Activated naive CD4-positive, alpha-beta T cell treated with anti-CD3 and anti-CD28 coated beads, Interleukin-2, amount 50 U/mL, for 16 hours (primary cell): ENCODE data around the gene HSPB8.

ENCODE experiments used
- DNase-seq: peaks from one replicate; pipeline ENCODE4 v3.0.0-alpha.2; 2020

The HSPB8 gene

GRCh38 chr12:119171291-119171690 is 7.4 kb upstream of the HSPB8 start:
- no peak for DNase-seq

DNA sequence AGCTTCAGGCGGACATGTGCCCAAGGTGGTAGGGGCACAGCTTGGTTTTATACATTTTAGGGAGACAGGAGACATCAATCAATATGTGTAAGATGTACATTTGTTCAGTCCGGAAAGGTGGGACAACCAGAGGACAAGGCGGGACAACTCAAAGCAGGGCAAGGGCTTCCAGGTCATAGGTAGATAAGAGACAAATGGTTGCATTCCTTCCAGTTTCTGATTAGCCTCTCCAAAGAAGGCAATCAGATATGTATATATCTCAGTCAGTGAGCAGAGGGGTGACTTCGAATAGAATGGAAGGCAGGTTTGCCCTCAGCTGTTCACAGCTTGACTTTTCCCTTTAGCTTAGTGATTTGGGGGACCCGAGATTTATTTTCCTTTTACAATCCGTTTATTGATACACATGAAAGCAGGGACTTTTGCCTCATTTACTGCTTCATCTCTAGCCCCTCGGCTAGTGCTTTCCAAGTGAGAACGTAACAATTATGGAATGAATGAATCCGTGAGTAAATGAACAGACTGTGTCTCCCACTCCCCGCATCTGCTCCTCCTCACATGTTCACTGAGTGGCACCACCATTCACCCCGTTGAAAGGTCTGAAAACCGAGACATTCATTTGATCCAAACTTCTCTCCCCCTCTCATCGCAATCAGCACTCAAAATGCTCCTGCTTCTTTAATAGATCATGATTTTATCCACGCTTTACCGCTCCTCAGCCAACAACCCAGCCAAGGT is 6.9 kb upstream of the HSPB8 start:
- DNase-seq, result no peak

GRCh38 chr12:119175081-119175480 is 3.6 kb upstream of the HSPB8 start:
- no peak for DNase-seq

DNA sequence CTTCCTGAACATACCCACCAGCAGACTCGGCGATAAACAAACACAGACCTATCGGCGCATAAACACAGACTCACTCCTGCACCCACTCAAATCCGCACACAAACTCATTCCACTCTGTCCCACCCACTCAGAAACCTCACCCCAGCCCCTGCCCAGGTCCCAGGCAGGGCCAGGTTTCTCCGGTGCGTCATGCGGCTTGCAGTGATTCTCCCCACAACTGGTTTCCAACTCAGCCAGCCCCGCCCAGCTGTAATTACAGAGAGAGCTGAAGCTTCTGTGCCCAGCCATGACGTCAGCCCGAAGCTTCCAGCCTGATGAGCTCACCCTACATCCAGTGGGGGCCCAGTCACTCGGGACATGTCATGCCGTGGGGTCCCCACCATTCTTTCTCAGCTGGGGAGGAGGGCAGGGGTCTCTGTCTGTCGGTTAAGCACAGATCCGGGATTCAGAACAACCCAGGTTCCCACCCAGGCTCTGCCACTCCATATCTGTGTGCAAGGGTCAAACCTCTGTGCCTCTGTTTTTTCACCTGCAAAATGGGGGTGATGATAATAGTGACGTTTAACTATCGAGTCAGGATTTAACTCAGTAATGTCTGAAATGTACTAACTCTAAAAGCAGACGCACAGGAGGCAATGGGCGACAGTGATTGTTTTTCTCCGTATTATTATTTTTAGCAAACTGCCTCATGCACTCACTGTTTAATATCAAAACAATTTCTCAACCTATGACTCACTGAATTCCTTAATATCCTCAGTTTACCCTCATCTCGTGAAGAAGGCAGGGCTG is 2.3 kb upstream of the HSPB8 start:
- DNase-seq, result no peak

- DNase-seq, result no peak
Observed at GRCh38 chr12:119177056-119177325, 1.7 kb upstream of the HSPB8 start.

DNA sequence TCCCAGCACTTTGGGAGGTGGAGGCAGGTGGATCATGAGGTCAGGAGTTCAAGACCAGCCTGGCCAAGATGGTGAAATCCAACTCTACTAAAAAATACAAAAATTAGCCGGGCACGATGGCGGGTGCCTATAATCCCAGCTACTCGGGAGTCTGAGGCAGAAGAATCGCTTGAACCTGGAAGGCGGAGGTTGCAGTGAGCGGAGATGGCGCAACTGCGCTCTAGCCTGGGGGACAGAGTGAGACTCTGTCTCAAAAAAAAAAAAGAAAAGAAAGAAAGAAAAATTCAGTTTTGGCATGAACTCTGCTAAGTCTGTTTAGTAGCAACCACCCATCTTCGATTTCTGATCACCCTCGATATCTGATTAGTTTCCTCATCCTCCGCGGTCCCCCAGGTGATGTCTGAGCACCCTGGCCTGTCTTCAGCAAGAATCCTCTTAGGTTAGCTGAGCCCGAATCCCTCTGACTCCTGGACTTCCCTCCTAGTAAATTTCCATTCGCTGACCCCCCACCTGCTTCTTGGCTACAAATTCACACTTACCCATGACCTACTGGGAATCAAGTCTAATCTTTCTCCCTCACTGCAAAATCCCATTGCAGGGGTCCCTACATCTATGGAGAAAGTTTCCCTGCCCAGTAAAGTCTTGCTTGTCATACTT is 879 bp upstream of the HSPB8 start:
- no peak for DNase-seq

DNA sequence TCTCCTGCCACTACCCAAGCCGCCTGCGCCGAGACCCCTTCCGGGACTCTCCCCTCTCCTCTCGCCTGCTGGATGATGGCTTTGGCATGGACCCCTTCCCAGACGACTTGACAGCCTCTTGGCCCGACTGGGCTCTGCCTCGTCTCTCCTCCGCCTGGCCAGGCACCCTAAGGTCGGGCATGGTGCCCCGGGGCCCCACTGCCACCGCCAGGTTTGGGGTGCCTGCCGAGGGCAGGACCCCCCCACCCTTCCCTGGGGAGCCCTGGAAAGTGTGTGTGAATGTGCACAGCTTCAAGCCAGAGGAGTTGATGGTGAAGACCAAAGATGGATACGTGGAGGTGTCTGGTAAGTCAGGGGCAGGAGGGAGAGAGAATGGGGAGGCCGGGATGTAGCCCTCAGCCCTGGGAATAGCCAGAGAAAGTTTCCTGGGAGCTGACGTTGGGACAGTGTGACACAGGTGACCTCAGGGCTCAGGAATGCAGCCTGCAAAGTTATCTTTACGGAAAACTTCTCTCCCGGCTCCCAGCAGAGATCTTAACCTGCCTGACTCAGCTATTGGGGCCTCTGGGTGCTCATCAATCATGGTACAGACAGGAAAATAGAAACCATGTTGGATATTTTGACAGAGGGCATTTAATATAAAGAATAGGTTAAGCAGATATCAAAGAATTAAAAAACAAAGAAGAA is 747 bp downstream of the HSPB8 start:
- no peak for DNase-seq

- no peak for DNase-seq
Observed at GRCh38 chr12:119180380-119181040, 1.8 kb downstream of the HSPB8 start.

- no peak for DNase-seq
Observed at GRCh38 chr12:119181202-119181601, 2.5 kb downstream of the HSPB8 start.

GRCh38 chr12:119181944-119182343 is 3.2 kb downstream of the HSPB8 start:
- no peak for DNase-seq

GRCh38 chr12:119182701-119183493 is 4.2 kb downstream of the HSPB8 start:
- DNase-seq, result no peak

DNA sequence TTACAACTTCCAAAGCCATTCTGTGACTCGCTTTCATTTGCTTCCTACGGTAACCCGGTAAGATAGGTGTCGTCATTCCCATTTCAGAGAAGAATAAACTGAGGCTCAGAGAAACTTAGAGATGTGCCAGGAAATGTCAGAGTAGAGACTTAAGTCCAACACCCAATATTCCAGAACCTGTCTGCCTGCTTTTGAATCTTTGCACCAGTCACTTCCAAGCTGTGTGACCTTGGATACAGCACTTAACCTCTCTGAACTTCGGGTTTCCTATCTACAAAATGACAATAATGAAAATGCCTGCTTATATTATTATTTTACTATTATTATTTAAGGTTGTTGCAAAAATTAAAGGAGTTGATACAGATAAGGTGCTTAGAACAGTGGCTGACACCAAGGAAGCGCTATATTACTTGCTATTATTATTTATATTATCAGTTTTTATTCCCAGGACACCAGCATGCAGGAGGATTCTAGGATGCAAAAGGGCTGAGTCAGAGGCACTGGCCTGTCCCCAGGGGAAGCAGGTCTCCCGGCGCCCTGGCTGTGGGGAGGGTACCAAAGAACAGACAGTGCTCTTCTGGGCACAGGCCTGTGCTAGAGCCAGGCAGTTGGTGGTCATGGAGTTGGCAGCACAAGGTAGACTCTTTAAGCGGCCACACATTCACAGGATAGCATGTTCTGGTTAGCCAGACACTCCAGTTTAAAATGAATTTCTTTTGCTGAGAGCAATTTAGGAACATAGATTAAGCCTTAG is 5.4 kb downstream of the HSPB8 start:
- no peak for DNase-seq

DNA sequence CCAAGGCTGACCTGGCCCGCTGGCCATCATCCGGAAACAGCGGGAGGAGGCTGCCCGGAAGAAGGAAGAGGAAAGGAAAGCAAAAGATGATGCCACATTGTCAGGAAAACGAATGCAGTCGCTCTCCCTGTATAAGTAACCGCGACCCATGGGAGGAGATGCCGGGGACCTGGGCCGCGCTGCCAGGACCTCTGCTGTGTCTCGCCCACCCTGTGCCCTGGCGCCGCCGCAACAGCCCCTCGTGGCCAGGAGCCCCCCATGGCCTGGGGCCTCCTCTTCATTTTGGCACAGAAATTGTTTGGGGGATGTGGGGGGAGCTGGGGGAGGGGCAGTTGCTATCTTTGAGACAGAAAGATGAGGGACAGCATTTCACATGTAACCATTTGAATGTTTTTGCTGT is 16.5 kb downstream of the HSPB8 start:
- no peak for DNase-seq

GRCh38 chr12:119198440-119198839 is 19.7 kb downstream of the HSPB8 start:
- DNase-seq, result no peak

DNA sequence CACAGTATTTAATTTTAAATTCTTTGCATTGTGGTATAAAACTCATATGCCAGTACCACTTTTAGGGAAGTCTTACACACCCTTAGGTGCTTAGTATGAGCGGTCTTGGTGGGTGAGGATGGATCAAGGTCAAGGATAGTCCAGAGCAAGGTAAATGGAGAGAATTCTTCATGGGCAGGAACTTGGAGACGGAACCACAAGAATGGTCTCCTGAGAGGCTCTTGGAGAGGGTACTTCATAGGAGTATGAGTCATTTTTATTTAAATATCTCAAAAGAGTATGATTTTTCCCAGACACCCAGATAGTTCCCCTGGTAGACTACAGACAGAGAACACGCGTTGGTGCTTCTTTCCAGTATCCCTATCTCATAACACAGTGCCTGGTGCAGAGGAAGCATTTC is 21.9 kb downstream of the HSPB8 start:
- DNase-seq, result no peak

GRCh38 chr12:119201789-119202543 is 23.2 kb downstream of the HSPB8 start:
- DNase-seq, result no peak

DNA sequence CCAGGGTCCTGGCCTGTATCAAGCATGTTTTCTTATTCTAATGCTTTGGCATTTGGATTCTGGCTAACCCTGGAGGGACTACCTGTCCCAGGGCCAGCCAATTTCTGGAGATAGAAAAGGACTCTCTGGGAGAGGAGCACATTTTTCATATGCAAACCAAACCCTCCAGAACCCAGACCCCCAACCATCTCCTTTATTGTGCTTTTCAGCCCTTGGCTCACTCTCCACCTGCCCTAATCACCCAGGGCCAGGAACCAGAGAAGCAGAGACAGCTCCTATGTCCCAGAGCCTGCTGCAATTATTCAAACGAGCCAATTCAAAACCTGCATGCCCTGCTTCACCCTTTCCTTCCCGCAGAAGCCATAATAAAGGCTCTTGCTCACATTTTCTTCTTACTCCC is 23.8 kb downstream of the HSPB8 start:
- DNase-seq, result no peak

GRCh38 chr12:119204131-119204530 is 25.4 kb downstream of the HSPB8 start:
- no peak for DNase-seq

GRCh38 chr12:119204671-119205285 is 26.0 kb downstream of the HSPB8 start:
- DNase-seq, result no peak
